CD4-positive, CD25-positive, alpha-beta regulatory T cell (primary cell): Measurements from ENCODE around the gene TMEM31. TPM values are rescaled to one million over a fixed set of nuclear protein-coding genes. Genes with fewer than 3 reads are reported as not detected.

Experiments used
- polyA plus RNA-seq, 4 donors: library from polyadenylated mRNA; unstranded; fragments of 300-500 nt; fragmentation: Illumina TruSeq; gene quantifications; one replicate each; pipeline ENCODE4 v1.2.3, GENCODE V29; 2021
- total RNA-seq: library from RNA; stranded (reverse); gene quantifications from one replicate; pipeline ENCODE4 v1.2.3, GENCODE V29; 2022

TMEM31 gene
- total and polyA plus RNA-seq, 5 donors from 2014 or later, result 1.0 TPM; not detected in 4

Other genes with a start within 250 kb of the TMEM31 start
- not detected for gene RAB40A, start 191.4 kb upstream of the TMEM31 start, total RNA-seq
- gene RAB40A, start 191.4 kb upstream of the TMEM31 start, polyA plus RNA-seq, result under 1 TPM in 2 of 4 donors, not detected in 2; 0.07 to 0.10 TPM
- 12.0 TPM for gene TCEAL4, start 125.4 kb upstream of the TMEM31 start, total RNA-seq
- gene TCEAL4, start 125.4 kb upstream of the TMEM31 start, polyA plus RNA-seq, result 10 to 100 TPM; 17.5 to 35.1 (median 27.8) TPM
- 4.8 TPM for gene TCEAL3, start 102.9 kb upstream of the TMEM31 start, total RNA-seq
- gene TCEAL3, start 102.9 kb upstream of the TMEM31 start, polyA plus RNA-seq, result 1 to 10 TPM; 5.4 to 8.8 (median 7.1) TPM
- gene TCEAL1, start 81.9 kb upstream of the TMEM31 start, total RNA-seq, result 4.0 TPM
- gene TCEAL1, start 81.9 kb upstream of the TMEM31 start, polyA plus RNA-seq, result 10 to 100 TPM; 12.2 to 22.1 (median 16.9) TPM
- gene MORF4L2, start 24.2 kb upstream of the TMEM31 start, total RNA-seq, result 176 TPM
- gene MORF4L2, start 24.2 kb upstream of the TMEM31 start, polyA plus RNA-seq, result 10 to 100 TPM; 61.9 to 93.3 (median 77.8) TPM
- not detected for gene PLP1, start 65.9 kb downstream of the TMEM31 start, total RNA-seq
- gene PLP1, start 65.9 kb downstream of the TMEM31 start, polyA plus RNA-seq, result not detected
- gene RAB9B, start 121.3 kb downstream of the TMEM31 start, total RNA-seq, result 0.22 TPM
- under 1 TPM in 3 of 4 donors, not detected in 1; 0.05 to 0.17 (median 0.11) TPM for gene RAB9B, start 121.3 kb downstream of the TMEM31 start, polyA plus RNA-seq